Panc1 (cell line): ENCODE data around the gene SLC41A3.

ENCODE experiments used
- CTCF ChIP-seq: fragments of 450-650 bp; IDR thresholded peaks from 2 replicates; pipeline ENCODE4 v1.5.1; 2017; ENCODE audit warnings: mild to moderate bottlenecking
- POLR2AphosphoS5 ChIP-seq: IDR thresholded peaks from 2 replicates; pipeline ENCODE4 v1.6.1; 2012; ENCODE audit warnings: mild to moderate bottlenecking, low read depth, low read length, moderate library complexity
- REST ChIP-seq, 2 experiments: IDR thresholded peaks; 2 replicates each; pipeline ENCODE4 v1.6.1; 2011 to 2012; ENCODE audit warnings: low read depth in 2 of 2, control low read depth in 1 of 2, low read length in 1 of 2, mild to moderate bottlenecking in 1 of 2, moderate library complexity in 1 of 2; ENCODE audit not compliant: insufficient read depth in 1 of 2
- SIN3A ChIP-seq: IDR thresholded peaks from 2 replicates; pipeline ENCODE4 v1.6.1; 2012; ENCODE audit warnings: low read depth, mild to moderate bottlenecking, low read length, moderate library complexity, borderline replicate concordance; ENCODE audit not compliant: insufficient read depth
- TCF7L2 ChIP-seq: IDR thresholded peaks from 2 replicates; pipeline ENCODE4 v1.6.1; 2011; ENCODE audit warnings: mild to moderate bottlenecking, low read depth, low read length, inconsistent platforms

GRCh38 chr3:126126286-126126685, 42.4 kb upstream of the SLC41A3 start:
- no peak for TF ChIP-seq REST (IDR thresholded peaks at IDR 0.05; ENCODE audit: insufficient read depth in 1 of 2, low read depth in 2 of 2, low read length in 1 of 2)
- no peak for TF ChIP-seq CTCF
- no peak for TF ChIP-seq TCF7L2
- no peak for TF ChIP-seq POLR2AphosphoS5
- TF ChIP-seq SIN3A: no peak
